Measurements from ENCODE around the gene SNAI3. TPM values are rescaled to one million over a fixed set of nuclear protein-coding genes. Genes with fewer than 3 reads are reported as not detected.

The SNAI3 gene
- total and polyA plus RNA-seq, 2 of the 8 experiments (the other 6 are each of a cell fraction or from before 2014, with no cell fraction given) = 8.5 to 13.3 TPM

DNA sequence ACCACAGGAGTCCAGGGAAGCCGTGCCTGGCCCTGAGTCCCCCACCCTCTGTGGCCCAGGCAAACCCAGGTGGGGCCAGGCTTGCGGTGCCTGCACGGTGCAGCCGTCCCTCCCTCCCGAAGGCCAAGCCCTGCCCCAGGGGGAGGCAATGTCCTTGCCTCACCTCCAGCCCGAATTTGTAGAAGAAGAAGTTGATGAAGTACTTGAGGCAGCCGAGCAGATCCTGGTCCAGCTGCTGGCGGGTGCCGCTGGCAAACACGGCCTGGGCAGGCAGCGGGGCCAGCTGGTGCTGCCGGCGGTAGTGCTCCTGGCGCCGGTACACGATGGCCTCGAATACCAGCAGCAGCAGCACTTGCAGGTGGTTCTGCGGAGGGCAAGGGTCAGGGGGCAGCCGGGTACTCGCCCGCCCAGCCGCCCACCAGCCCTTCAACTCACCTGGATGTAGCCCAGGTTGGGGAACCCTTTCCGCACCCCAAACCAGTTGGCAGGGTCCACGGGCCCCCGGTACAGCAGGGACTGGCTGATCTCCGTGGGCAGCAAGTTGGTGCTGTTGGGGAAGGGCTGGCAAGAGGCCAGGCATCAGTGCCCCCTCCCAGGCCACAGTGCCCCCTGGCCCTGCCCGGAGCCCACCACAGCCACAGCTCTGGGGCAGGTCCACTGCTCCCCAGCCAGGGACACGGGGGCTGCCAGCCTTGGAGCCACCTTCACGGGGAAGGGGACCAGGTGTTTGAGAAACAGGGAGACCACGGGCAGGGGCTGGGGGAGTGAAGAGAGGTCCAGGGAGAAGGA is 46.1 kb upstream of the SNAI3 start:
- Histone ChIP-seq H3K56ac (replicated peaks; ENCODE audit: insufficient read length, low read depth, low read length) (no peak overlapping the region), H2BK5ac (ENCODE audit: low read depth, low read length) (no peak overlapping the region), H3K9ac (replicated peaks in 1 of 4; ENCODE audit: extremely low read depth in 1 of 4, low read depth in 3 of 4, low read length in 3 of 4) (no peak overlapping the region), H2BK120ac (replicated peaks; ENCODE audit: low read depth, low read length) (no peak overlapping the region), H3K4me1 (replicated peaks in 1 of 4; ENCODE audit: control insufficient read depth in 3 of 4, insufficient read depth in 4 of 4, low read length in 3 of 4) (peaks cover 0 to under 1% (median 0%) of the 10 kb centered on the region in 4 experiments; a peak in 1 of 7 replicates), H3K4me3 (ENCODE audit: extremely low read depth in 1 of 4, insufficient read depth in 2 of 4, low read depth in 3 of 4, low read length in 4 of 4) (no peak overlapping the region), H2BK20ac (ENCODE audit: low read length) (no peak overlapping the region), H3K23me2 (ENCODE audit: low read depth, low read length) (no peaks in the 10 kb centered on the region), H3K27ac (ENCODE audit: low read depth, low read length) (no peak overlapping the region), H4K8ac (ENCODE audit: extremely low read depth, insufficient read depth, low read length) (no peak overlapping the region), H2BK15ac (ENCODE audit: low read length) (no peak overlapping the region), H3K4ac (replicated peaks; ENCODE audit: insufficient read length, low read depth, low read length) (no peak overlapping the region), H3K36me3 (ENCODE audit: control insufficient read depth in 2 of 4, insufficient read depth in 4 of 4, low read length in 3 of 4) (peaks cover 0 to 18% (median under 1%) of the 10 kb centered on the region in 4 experiments; a peak in 2 of 8 replicates), H3K4me2 (ENCODE audit: insufficient read depth in 1 of 2, low read depth in 2 of 2, low read length in 2 of 2) (no peak overlapping the region), H2BK12ac (ENCODE audit: low read depth, low read length) (no peak overlapping the region), H3K27me3 (replicated peaks in 1 of 4; ENCODE audit: control insufficient read depth in 3 of 4, extremely low read depth in 1 of 4, insufficient read depth in 3 of 4, low read length in 3 of 4) (no peaks in the 10 kb centered on the region), H4K5ac (ENCODE audit: insufficient read length, low read depth, low read length) (no peak overlapping the region), H3K14ac (ENCODE audit: insufficient read length) (no peak overlapping the region), H4K91ac (replicated peaks; ENCODE audit: insufficient read length, low read length) (no peak overlapping the region), H3K18ac (ENCODE audit: extremely low read depth, low read length) (no peak overlapping the region), H2AFZ (ENCODE audit: low read length) (no peak overlapping the region), H2AK5ac (ENCODE audit: low read depth, low read length) (no peak overlapping the region), H3K79me2 (ENCODE audit: control insufficient read depth in 1 of 2, insufficient read depth in 2 of 2, low read length in 2 of 2) (no peaks in the 10 kb centered on the region), H4K20me1 (replicated peaks in 1 of 2; ENCODE audit: control insufficient read depth in 1 of 2, insufficient read depth in 2 of 2, low read length in 2 of 2) (peaks cover 0 to 10% of the 10 kb centered on the region in 2 experiments), H3K9me3 (ENCODE audit: insufficient read depth in 2 of 2, low read depth in 1 of 2, low read length in 1 of 2) (no peaks in the 10 kb centered on the region), H3K79me1 (ENCODE audit: low read depth, low read length) (no peaks in the 10 kb centered on the region), H3K23ac (ENCODE audit: insufficient read length) (no peak overlapping the region)
- no peak for FAIRE-seq
- CTCF ChIA-PET (ENCODE audit: partially characterized antibody) = interaction anchor here (0.6 to 10.0 kb wide), 2 partner anchors 23 to 42 kb away, joined by 3 to 251 read pairs; no protein-coding TSS in a partner anchor
- POLR2A ChIA-PET (ENCODE audit: partially characterized antibody) = interaction anchor here (1.0 kb wide), 1 partner anchor 77 kb away, joined by 3 read pairs; no protein-coding TSS in a partner anchor
- 91% methylated on average over 29 of the region's 30 CpGs; no CpG with 5 or more reads in 1 of the 2 experiments for WGBS, 2 experiments (ENCODE audit: extremely low coverage in 1 of 2, insufficient coverage in 1 of 2, insufficient read length in 1 of 2, insufficient replicate concordance in 2 of 2, low coverage in 1 of 2, low lambda C conversion rate in 2 of 2, missing lambda C conversion rate in 1 of 2)
- no peak for DNase-seq (ENCODE audit: low read depth in 1 of 2, low spot score in 2 of 2)
- TF ChIP-seq JUND (IDR thresholded peaks at IDR 0.05; ENCODE audit: low read length) (no peak), GTF2F1 (IDR thresholded peaks at IDR 0.05; ENCODE audit: borderline replicate concordance, low read depth, low read length) (no peak)

All from H1 (cell line).